ENCODE measurements around the gene IFIT2. TPM values are rescaled to one million over a fixed set of nuclear protein-coding genes. Genes with fewer than 3 reads are reported as not detected.
A peak's percentile ranks its signal among the peaks of the same experiment; 100 is the strongest.

IFIT2 gene
- total RNA-seq, 1 donor from 2014 or later: 3.6 TPM

GRCh38 chr10:89257581-89257980, 44.3 kb upstream of the IFIT2 start:
- peak overlapping the region; percentile 28 for H3K27ac Mint-ChIP-seq
- peaks cover 7% of the 10 kb centered on the region for H3K9me3 Mint-ChIP-seq
- H3K4me1 Mint-ChIP-seq: peaks cover 19% of the 10 kb centered on the region
- H3K36me3 Mint-ChIP-seq: peaks cover 2% of the 10 kb centered on the region
- H3K27me3 Mint-ChIP-seq (ENCODE audit: low read depth): no peaks in the 10 kb centered on the region
- no peak overlapping the region for H3K4me3 Mint-ChIP-seq
- TF ChIP-seq CTCF (IDR thresholded peaks at IDR 0.05; ENCODE audit: unreplicated experiment): no peak
- no peak for DNase-seq (ENCODE audit: low spot score in 2 of 2, unreplicated experiment in 2 of 2)

GRCh38 chr10:89258881-89259280, 43.0 kb upstream of the IFIT2 start:
- TF ChIP-seq CTCF (IDR thresholded peaks at IDR 0.05; ENCODE audit: unreplicated experiment): no peak
- Mint-ChIP-seq H3K9me3 (peaks cover 7% of the 10 kb centered on the region), H3K27me3 (ENCODE audit: low read depth) (no peaks in the 10 kb centered on the region), H3K27ac (no peak overlapping the region), H3K4me1 (peaks cover 27% of the 10 kb centered on the region), H3K36me3 (peaks cover 2% of the 10 kb centered on the region), H3K4me3 (no peak overlapping the region)
- DNase-seq (ENCODE audit: low spot score in 2 of 2, unreplicated experiment in 2 of 2): no peak

GRCh38 chr10:89262086-89263051, 39.5 kb upstream of the IFIT2 start:
- H3K27ac Mint-ChIP-seq: peak overlapping the region; percentile 84
- H3K4me3 Mint-ChIP-seq: no peak overlapping the region
- peaks cover 36% of the 10 kb centered on the region for H3K4me1 Mint-ChIP-seq
- no peak for TF ChIP-seq CTCF (IDR thresholded peaks at IDR 0.05; ENCODE audit: unreplicated experiment)
- no peaks in the 10 kb centered on the region for H3K9me3 Mint-ChIP-seq
- DNase-seq (ENCODE audit: low spot score in 2 of 2, unreplicated experiment in 2 of 2): no peak
- H3K27me3 Mint-ChIP-seq (ENCODE audit: low read depth): no peaks in the 10 kb centered on the region
- no peaks in the 10 kb centered on the region for H3K36me3 Mint-ChIP-seq

- Mint-ChIP-seq H3K4me3 (no peak overlapping the region), H3K36me3 (no peaks in the 10 kb centered on the region), H3K27me3 (ENCODE audit: low read depth) (no peaks in the 10 kb centered on the region), H3K4me1 (peaks cover 36% of the 10 kb centered on the region), H3K27ac (peak overlapping the region; percentile 84), H3K9me3 (no peaks in the 10 kb centered on the region)
- DNase-seq (ENCODE audit: low spot score in 2 of 2, unreplicated experiment in 2 of 2): no peak
- no peak for TF ChIP-seq CTCF (IDR thresholded peaks at IDR 0.05; ENCODE audit: unreplicated experiment)
Measured at GRCh38 chr10:89263091-89263490, 38.8 kb upstream of the IFIT2 start.

- DNase-seq (ENCODE audit: low spot score in 2 of 2, unreplicated experiment in 2 of 2): no peak
- no peaks in the 10 kb centered on the region for H3K9me3 Mint-ChIP-seq
- H3K27ac Mint-ChIP-seq: no peak overlapping the region
- TF ChIP-seq CTCF (IDR thresholded peaks at IDR 0.05; ENCODE audit: unreplicated experiment): no peak
- H3K36me3 Mint-ChIP-seq: no peaks in the 10 kb centered on the region
- H3K4me3 Mint-ChIP-seq: no peak overlapping the region
- H3K27me3 Mint-ChIP-seq (ENCODE audit: low read depth): no peaks in the 10 kb centered on the region
- peaks cover 36% of the 10 kb centered on the region for H3K4me1 Mint-ChIP-seq
Measured at GRCh38 chr10:89263531-89263930, 38.3 kb upstream of the IFIT2 start.

All from mesothelial cell of epicardium (in vitro differentiated cells).